GM12878 (cell line): ENCODE measurements around the gene GRIK1. TPM values are rescaled to one million over a fixed set of nuclear protein-coding genes. Genes with fewer than 3 reads are reported as not detected.

Experiments
- ATAC-seq: fragments of 200-7000 bp; cut with Tn5 transposase; 3 replicates; pipeline ENCODE4 v1.9.1; 2020; ENCODE audit warnings: mild to moderate bottlenecking, moderate library complexity
- BruUV-seq: library from RNA; stranded (reverse); fragments of 400-500 nt; replicated peaks from 2 replicates; lab custom pipeline; 2021; lab: Mats Ljungman, UMichigan
- CTCF ChIA-PET: fragments of 300-600 bp; sonication (Branson Sonifier 250); formaldehyde crosslinking; extraction: SDS; loops from one replicate; lab custom pipeline; 2021; ENCODE audit warnings: inconsistent platforms; lab: Yijun Ruan, JAX
- POLR2A ChIA-PET: fragments of 350-600 bp; formaldehyde crosslinking; extraction: SDS; loops from one replicate; lab custom pipeline; 2021; ENCODE audit warnings: inconsistent platforms; lab: Charles Lee
- RAD21 ChIA-PET: fragments of 300-600 bp; sonication (Branson Sonifier 250); formaldehyde crosslinking; loops from one replicate; lab custom pipeline; 2023; ENCODE audit warnings: antibody characterized with exemption; ENCODE audit not compliant: unreplicated experiment; lab: Charles Lee
- SMC1A ChIA-PET: fragments of 300-600 bp; sonication (Branson Sonifier 250); formaldehyde crosslinking; loops from one replicate; lab custom pipeline; 2023; ENCODE audit not compliant: unreplicated experiment, uncharacterized antibody; lab: Charles Lee
- DNase-seq: peaks from one replicate; pipeline ENCODE4 v3.0.0-alpha.2; 2011; ENCODE audit warnings: low read depth, low spot score
- FAIRE-seq: peaks from 3 replicates; lab custom pipeline; 2011; peaks lifted over from hg19 to GRCh38; lab: Jason Lieb, UNC
- H2AFZ ChIP-seq: 2 replicates; pipeline ENCODE4 v1.6.0; 2011; ENCODE audit warnings: low read depth, low read length, control low read depth; ENCODE audit not compliant: control insufficient read depth
- H3K27ac ChIP-seq: 2 replicates; pipeline ENCODE4 v1.5.1; 2011; ENCODE audit warnings: control low read depth; ENCODE audit not compliant: control insufficient read depth, insufficient read depth
- H3K27me3 ChIP-seq, 2 experiments: replicated peaks in 1 of 2; 2 replicates each; pipeline versions ENCODE4 v1.6.0 to v1.6.1; 2011; ENCODE audit warnings: low read length in 1 of 2; ENCODE audit not compliant: control insufficient read depth in 2 of 2, insufficient read depth in 2 of 2
- H3K36me3 ChIP-seq, 2 experiments: 2 replicates each; pipeline ENCODE4 v1.5.1; 2011; ENCODE audit warnings: low read length in 1 of 2; ENCODE audit not compliant: control insufficient read depth in 2 of 2, insufficient read depth in 2 of 2
- H3K4me1 ChIP-seq: 2 replicates; pipeline ENCODE4 v1.6.1; 2011; ENCODE audit warnings: mild to moderate bottlenecking, low read length, moderate library complexity, mixed read lengths; ENCODE audit not compliant: control insufficient read depth, insufficient read depth
- H3K4me2 ChIP-seq: 2 replicates; pipeline ENCODE4 v1.6.0; 2011; ENCODE audit warnings: control low read depth; ENCODE audit not compliant: control insufficient read depth, insufficient read depth
- H3K4me3 ChIP-seq: fragments of 200-600 bp; sonication (generic); 2 replicates; pipeline ENCODE4 v1.5.1; 2016
- H3K79me2 ChIP-seq: 2 replicates; pipeline ENCODE4 v1.6.0; 2011; ENCODE audit warnings: low read length; ENCODE audit not compliant: control insufficient read depth, insufficient read depth
- H3K9ac ChIP-seq: 2 replicates; pipeline ENCODE4 v1.8.0; 2011; ENCODE audit warnings: low read length, control low read depth, mixed read lengths; ENCODE audit not compliant: control insufficient read depth, insufficient read depth
- H3K9me3 ChIP-seq: replicated peaks from 3 replicates; pipeline ENCODE4 v1.5.1; 2011; ENCODE audit warnings: mild to moderate bottlenecking, low read length; ENCODE audit not compliant: control insufficient read depth, insufficient read depth
- H4K20me1 ChIP-seq: 2 replicates; pipeline ENCODE4 v1.6.0; 2011; ENCODE audit not compliant: control insufficient read depth, insufficient read depth
- E2F4 ChIP-seq: IDR thresholded peaks from 2 replicates; pipeline ENCODE4 v1.6.1; 2012; ENCODE audit warnings: low read depth, low read length, improper control_type of control experiment
- IKZF2 ChIP-seq, 2 experiments: fragments of 450-650 bp; IDR thresholded peaks; 2 replicates each; pipeline ENCODE4 v1.6.1; 2017; ENCODE audit warnings: mild to moderate bottlenecking in 2 of 2, moderate library complexity in 2 of 2
- PAX8 ChIP-seq: fragments of 450-650 bp; IDR thresholded peaks from 2 replicates; pipeline ENCODE4 v1.6.1; 2017; ENCODE audit warnings: mild to moderate bottlenecking, moderate library complexity
- PML ChIP-seq: IDR thresholded peaks from 2 replicates; pipeline ENCODE4 v1.6.1; 2012; ENCODE audit warnings: low read length, inconsistent platforms
- PRDM15 ChIP-seq: fragments of 450-650 bp; formaldehyde crosslinking; IDR thresholded peaks from 2 replicates; pipeline ENCODE4 v1.4.0; 2020; ENCODE audit warnings: mild to moderate bottlenecking, moderate library complexity
- STAT3 ChIP-seq: IDR thresholded peaks from 2 replicates; pipeline ENCODE4 v1.6.1; 2011; ENCODE audit warnings: low read depth, low read length, improper control_type of control experiment
- ZBED1 ChIP-seq: IDR thresholded peaks from 2 replicates; pipeline ENCODE4 v1.6.1; 2016; ENCODE audit warnings: borderline replicate concordance
- ZNF24 ChIP-seq: fragments of 450-650 bp; IDR thresholded peaks from 2 replicates; pipeline ENCODE4 v1.6.1; 2017; ENCODE audit warnings: antibody characterized with exemption, mild to moderate bottlenecking
- ZNF687 ChIP-seq: fragments of 450-650 bp; IDR thresholded peaks from 2 replicates; pipeline ENCODE4 v1.6.1; 2017; ENCODE audit warnings: mild to moderate bottlenecking, moderate library complexity
- ZZZ3 ChIP-seq: IDR thresholded peaks from 2 replicates; pipeline ENCODE4 v1.6.1; 2011; ENCODE audit warnings: low read depth; ENCODE audit not compliant: control insufficient read depth, insufficient read length
- WGBS: methylation state at CpG from one replicate; pipeline ENCODE4 v1.1.6; 2016; ENCODE audit warnings: low lambda C conversion rate; ENCODE audit not compliant: insufficient replicate concordance, insufficient coverage; ENCODE audit errors: missing lambda C conversion rate; 5-methylcytosine and 5-hydroxymethylcytosine counted together
- in situ Hi-C: fragments of 300-500 bp; cut with MboI; formaldehyde crosslinking; loops from 9 replicates; pipeline ENCODE4 v1.14.3; 2018; ENCODE audit warnings: mixed read lengths
- intact Hi-C: fragments of 100-400 bp; cut with micrococcal nuclease; formaldehyde crosslinking; loops from one replicate; pipeline ENCODE4 v1.14.2; 2022; ENCODE audit not compliant: unreplicated experiment
- polyA plus RNA-seq, 11 experiments: library from polyadenylated mRNA; depleted of rRNA in 4 of 11; unstranded in 6 of 11; stranded (reverse) in 5 of 11; fragments of >200 nt; fragmentation: Nextera tagmentation in 4 of 11; fragmentation: Illumina TruSeq in 1 of 11; extraction: Ambion mirVana in 4 of 11; extraction: Trizol in 1 of 11; gene quantifications; 1 replicate in 1 of 11; 2 replicates in 10 of 11; pipeline versions ENCODE4 v1.2.1 to v1.2.3, GENCODE V29; 2011 to 2016; ENCODE audit warnings: inconsistent platforms in 2 of 11, missing spikeins in 2 of 11, low read depth in 1 of 11
- total RNA-seq, 4 experiments: library from RNA; depleted of rRNA in 3 of 4; stranded (reverse); fragments of >200 nt in 3 of 4; fragmentation: Illumina TruSeq in 1 of 4; extraction: Trizol in 1 of 4; gene quantifications; 2 replicates each; pipeline versions ENCODE4 v1.2.1 to v1.2.3, GENCODE V29; 2013 to 2021

The GRIK1 gene
- total and polyA plus RNA-seq, 10 of the 15 experiments (the other 5 are each of a cell fraction or from before 2014, with no cell fraction given): 0.05 to 0.13 (median 0.09) TPM; not detected in 7

GRCh38 chr21:29803191-29803590 lies 136.6 kb downstream of the GRIK1 start:
- BruUV-seq: no TSS peak
- ChIA-PET RAD21 (no interaction called here), POLR2A (no interaction called here), CTCF (interaction anchor here (1.1 to 2.8 kb wide), 2 partner anchors 16 to 46 kb away, joined by 7 to 10 read pairs; no protein-coding TSS in a partner anchor), SMC1A (interaction anchor here (1.1 kb wide), 1 partner anchor 9 kb away, joined by 3 read pairs; no protein-coding TSS in a partner anchor)
- H3K4me3 ChIP-seq: no peak overlapping the region
- no peaks in the 10 kb centered on the region for H4K20me1 ChIP-seq
- H3K9me3 ChIP-seq: no peaks in the 10 kb centered on the region
- H3K9ac ChIP-seq: no peak overlapping the region
- H3K4me1 ChIP-seq: no peaks in the 10 kb centered on the region
- no peaks in the 10 kb centered on the region for H3K79me2 ChIP-seq
- DNase-seq: no peak
- intact Hi-C loops: no loop called here
- WGBS: 100% methylated on average over 1 of the region's 1 CpG
- no peaks in the 10 kb centered on the region for H3K27me3 ChIP-seq
- H3K36me3 ChIP-seq: no peaks in the 10 kb centered on the region
- H3K4me2 ChIP-seq: no peak overlapping the region
- no peak for ATAC-seq
- no peak overlapping the region for H3K27ac ChIP-seq
- no peak for FAIRE-seq
- no peak overlapping the region for H2AFZ ChIP-seq
- no peak for TF ChIP-seq ZNF687
- no peak for TF ChIP-seq PRDM15
- no peak for TF ChIP-seq STAT3
- TF ChIP-seq ZBED1: no peak
- TF ChIP-seq PAX8: no peak
- TF ChIP-seq ZZZ3: no peak
- TF ChIP-seq E2F4: no peak
- no peak for TF ChIP-seq ZNF24
- no peak for TF ChIP-seq IKZF2 (IDR thresholded peaks at IDR 0.05)
- TF ChIP-seq PML: no peak
- in situ Hi-C loops: no loop called here
